Activated CD8-positive, alpha-beta T cell treated with anti-CD3 and anti-CD28 coated beads, Interleukin-2, amount 10 ng/mL, durations not matched to agents 7 days and 5 days (primary cell): ENCODE measurements around the gene GDPD3. TPM values are rescaled to one million over a fixed set of nuclear protein-coding genes. Genes with fewer than 3 reads are reported as not detected.
"Not testable (repeated sequence)": the region's sequence is repeated elsewhere in the genome, so short reads cannot be mapped to it uniquely, and the experiment has no call there.

Source experiments
- ATAC-seq: fragments of 150-1000 bp; cut with Tn5 transposase; one replicate; pipeline ENCODE4 v1.10.0; 2021; ENCODE audit warnings: moderate library complexity
- CTCF ChIA-PET: fragments of 350-600 bp; sonication (Branson Sonifier 250); formaldehyde crosslinking; loops from one replicate; lab custom pipeline; 2021; ENCODE audit warnings: antibody characterized with exemption; lab: Charles Lee
- POLR2A ChIA-PET: fragments of 350-600 bp; sonication (Branson Sonifier 250); formaldehyde crosslinking; loops from one replicate; lab custom pipeline; 2021; ENCODE audit warnings: antibody characterized with exemption; lab: Charles Lee
- DNase-seq: peaks from one replicate; pipeline ENCODE4 v3.0.0-alpha.2; 2020
- H3K27ac Mint-ChIP-seq: one replicate; pipeline ENCODE4 v1.8.0; 2021; ENCODE audit warnings: mild to moderate bottlenecking, mixed read lengths
- H3K27me3 Mint-ChIP-seq: one replicate; pipeline ENCODE4 v1.8.0; 2021; ENCODE audit warnings: low read depth, mixed read lengths
- H3K36me3 Mint-ChIP-seq: one replicate; pipeline ENCODE4 v1.8.0; 2021; ENCODE audit warnings: low read depth, mixed read lengths
- H3K4me1 Mint-ChIP-seq: one replicate; pipeline ENCODE4 v1.8.0; 2021; ENCODE audit warnings: low read depth, mixed read lengths
- H3K4me3 Mint-ChIP-seq: one replicate; pipeline ENCODE4 v1.8.0; 2021; ENCODE audit warnings: mild to moderate bottlenecking, mixed read lengths
- H3K9me3 Mint-ChIP-seq: one replicate; pipeline ENCODE4 v1.8.0; 2022; ENCODE audit warnings: mixed read lengths; ENCODE audit not compliant: insufficient read depth
- total RNA-seq, 2 experiments: library from RNA; stranded (reverse); gene quantifications; one replicate each; pipeline ENCODE4 v1.2.3, GENCODE V29; 2021

GDPD3 gene
- total RNA-seq, 2 experiments from 2014 or later = 10.5 to 12.6 TPM

- POLR2A ChIA-PET = interaction anchor here (3.0 kb wide), 1 partner anchor 62 kb away, joined by 23 read pairs; the partner anchor contains the start of gene CORO1A
- peak overlapping the region; percentile 83 for H3K27ac Mint-ChIP-seq
- peak; percentile 40 for ATAC-seq
- CTCF ChIA-PET = interaction anchor here (1.7 kb wide), 1 partner anchor 67 kb away, joined by 4 read pairs; no protein-coding TSS in a partner anchor
- no peaks in the 10 kb centered on the region for H3K27me3 Mint-ChIP-seq
- H3K4me3 Mint-ChIP-seq = peak overlapping the region; percentile 86
- peak; percentile 37 for DNase-seq
- no peaks in the 10 kb centered on the region for H3K9me3 Mint-ChIP-seq
- peaks cover 36% of the 10 kb centered on the region for H3K4me1 Mint-ChIP-seq
- H3K36me3 Mint-ChIP-seq = peaks cover 18% of the 10 kb centered on the region
Measured at GRCh38 chr16:30122604-30123160, 9.3 kb upstream of the GDPD3 start.

DNA sequence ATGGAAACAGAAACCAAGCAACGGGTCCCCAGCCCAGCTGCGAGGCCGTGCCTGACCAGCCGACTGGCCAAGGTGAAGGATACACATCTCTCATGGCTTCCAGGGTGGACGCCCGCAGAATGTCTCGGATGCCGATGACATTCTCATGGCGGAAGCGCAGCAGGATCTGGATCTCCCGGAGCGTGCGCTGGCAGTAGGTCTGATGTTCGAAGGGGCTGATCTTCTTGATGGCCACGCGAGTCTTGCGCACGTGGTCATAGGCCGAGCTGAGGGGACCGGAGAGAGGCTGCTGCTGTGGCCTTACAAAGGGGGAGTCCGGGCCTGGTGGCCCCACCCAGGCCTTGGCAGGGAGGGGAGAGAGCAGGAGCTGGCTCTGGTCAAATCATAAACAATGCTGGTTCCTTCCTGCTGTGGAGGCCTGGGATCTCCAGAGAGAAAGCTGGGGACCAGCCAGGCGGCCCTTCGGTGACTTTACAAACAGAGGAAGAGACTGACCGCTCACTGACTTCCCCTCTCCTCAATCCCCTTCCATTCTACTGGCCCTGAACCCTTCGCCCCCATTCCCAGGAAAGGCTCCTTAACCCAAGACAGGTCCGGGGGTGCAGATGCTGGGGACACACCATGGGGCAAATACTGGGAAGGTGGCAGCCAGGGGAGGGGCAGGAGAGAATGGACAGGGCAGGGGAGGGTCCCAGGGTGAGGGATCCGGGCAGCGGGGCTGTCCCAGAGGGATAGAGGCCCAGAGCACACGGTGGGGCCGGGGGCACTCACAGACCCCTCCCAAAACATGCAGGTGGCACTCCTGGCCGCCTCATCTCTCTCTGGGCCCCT lies 8.6 kb upstream of the GDPD3 start:
- Mint-ChIP-seq H3K27ac (peak overlapping the region; percentile 74), H3K27me3 (no peaks in the 10 kb centered on the region), H3K36me3 (peaks cover 20% of the 10 kb centered on the region), H3K4me1 (peaks cover 36% of the 10 kb centered on the region), H3K9me3 (no peaks in the 10 kb centered on the region), H3K4me3 (peak overlapping the region; percentile 86)
- DNase-seq = no peak
- POLR2A ChIA-PET = interaction anchor here (3.0 kb wide), 1 partner anchor 63 kb away, joined by 23 read pairs; the partner anchor contains the start of gene CORO1A
- CTCF ChIA-PET = interaction anchor here (1.4 to 1.9 kb wide), 3 partner anchors 10 to 67 kb away, joined by 4 to 13 read pairs (median 4); no protein-coding TSS in a partner anchor
- no peak for ATAC-seq

DNA sequence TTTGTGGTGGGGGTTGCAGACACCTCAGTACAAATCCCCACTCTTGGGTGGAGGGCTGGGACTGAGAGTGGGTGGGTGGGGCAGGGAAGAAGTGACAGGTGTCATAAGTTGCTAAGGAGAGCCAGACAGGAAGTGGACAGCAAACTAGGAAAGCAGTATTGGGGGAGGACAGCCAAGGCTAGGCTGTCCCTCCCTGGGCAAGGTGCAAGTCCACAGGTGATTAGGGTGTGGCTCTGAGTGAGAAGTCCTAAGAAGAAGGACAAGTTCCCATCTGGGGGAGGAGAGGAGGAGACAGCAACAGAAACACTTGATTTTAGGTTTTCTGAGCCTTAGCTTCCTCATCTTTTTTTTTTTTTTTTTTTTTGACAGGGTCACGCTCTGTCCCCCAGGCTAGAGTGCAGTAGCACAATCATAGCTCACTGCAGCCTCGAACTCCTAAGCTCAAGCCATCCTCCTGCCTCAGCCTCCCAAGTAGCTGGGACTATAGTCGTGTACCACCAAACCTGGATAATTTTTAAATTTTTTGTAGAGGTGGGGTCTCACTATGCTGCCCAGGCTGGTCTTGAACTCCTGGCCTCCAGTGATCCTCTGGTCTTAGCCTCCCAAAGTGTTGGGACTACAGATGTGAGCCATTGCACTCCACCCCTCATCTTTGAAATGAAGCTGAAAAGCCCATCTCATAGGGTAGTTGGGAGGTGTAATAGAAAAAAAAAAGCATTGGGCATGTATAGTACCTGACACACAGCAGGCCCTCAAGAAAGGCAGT lies 7.2 kb upstream of the GDPD3 start:
- H3K4me3 Mint-ChIP-seq = no peak overlapping the region
- H3K36me3 Mint-ChIP-seq = peaks cover 21% of the 10 kb centered on the region
- ChIA-PET POLR2A (interaction anchor here (3.0 kb wide), 1 partner anchor 64 kb away, joined by 23 read pairs; the partner anchor contains the start of gene CORO1A), CTCF (interaction anchor here (1.4 to 1.9 kb wide), 4 partner anchors 9 to 65 kb away, joined by 4 to 13 read pairs (median 4); no protein-coding TSS in a partner anchor)
- H3K9me3 Mint-ChIP-seq = no peaks in the 10 kb centered on the region
- peaks cover 36% of the 10 kb centered on the region for H3K4me1 Mint-ChIP-seq
- peak overlapping the region; percentile 73 for H3K27ac Mint-ChIP-seq
- no peak for ATAC-seq
- no peaks in the 10 kb centered on the region for H3K27me3 Mint-ChIP-seq
- no peak for DNase-seq

GRCh38 chr16:30119428-30119827 lies 6.1 kb upstream of the GDPD3 start:
- Mint-ChIP-seq H3K4me1 (peaks cover 45% of the 10 kb centered on the region), H3K9me3 (no peaks in the 10 kb centered on the region), H3K27me3 (no peaks in the 10 kb centered on the region), H3K4me3 (no peak overlapping the region), H3K36me3 (peaks cover 21% of the 10 kb centered on the region), H3K27ac (peak overlapping the region; percentile 73)
- no peak for DNase-seq
- ATAC-seq = no peak
- ChIA-PET POLR2A (interaction anchor here (3.0 kb wide), 1 partner anchor 65 kb away, joined by 23 read pairs; the partner anchor contains the start of gene CORO1A), CTCF (no interaction called here)

DNA sequence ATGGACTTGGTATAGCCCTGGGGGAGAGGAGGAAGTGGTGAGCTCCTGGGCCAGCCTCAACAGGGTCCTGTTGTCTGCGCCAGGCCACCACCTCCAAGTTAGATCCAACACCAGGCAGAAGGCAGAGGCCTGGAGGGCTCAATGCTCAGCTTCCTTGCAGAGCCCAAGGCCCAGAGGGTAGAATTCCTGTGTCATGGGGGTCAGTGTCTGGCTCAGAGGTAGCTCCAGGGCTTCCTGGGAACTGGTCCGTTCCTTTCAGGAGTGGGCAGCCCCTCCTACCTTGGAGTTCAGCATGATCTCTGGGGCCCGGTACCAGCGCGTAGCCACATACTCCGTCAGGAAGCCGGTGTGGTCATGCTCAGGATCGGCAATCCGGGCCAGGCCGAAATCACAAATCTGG lies 4.4 kb upstream of the GDPD3 start:
- Mint-ChIP-seq H3K27ac (no peak overlapping the region), H3K36me3 (peaks cover 21% of the 10 kb centered on the region), H3K4me3 (no peak overlapping the region), H3K27me3 (no peaks in the 10 kb centered on the region), H3K4me1 (peaks cover 51% of the 10 kb centered on the region), H3K9me3 (no peaks in the 10 kb centered on the region)
- ChIA-PET POLR2A (interaction anchor here (3.6 kb wide), 1 partner anchor 67 kb away, joined by 23 read pairs; the partner anchor contains the start of gene CORO1A), CTCF (interaction anchor here (0.9 to 2.0 kb wide), 3 partner anchors 17 to 291 kb away, joined by 3 to 4 read pairs (median 3); no protein-coding TSS in a partner anchor)
- ATAC-seq = no peak
- DNase-seq = no peak

DNA sequence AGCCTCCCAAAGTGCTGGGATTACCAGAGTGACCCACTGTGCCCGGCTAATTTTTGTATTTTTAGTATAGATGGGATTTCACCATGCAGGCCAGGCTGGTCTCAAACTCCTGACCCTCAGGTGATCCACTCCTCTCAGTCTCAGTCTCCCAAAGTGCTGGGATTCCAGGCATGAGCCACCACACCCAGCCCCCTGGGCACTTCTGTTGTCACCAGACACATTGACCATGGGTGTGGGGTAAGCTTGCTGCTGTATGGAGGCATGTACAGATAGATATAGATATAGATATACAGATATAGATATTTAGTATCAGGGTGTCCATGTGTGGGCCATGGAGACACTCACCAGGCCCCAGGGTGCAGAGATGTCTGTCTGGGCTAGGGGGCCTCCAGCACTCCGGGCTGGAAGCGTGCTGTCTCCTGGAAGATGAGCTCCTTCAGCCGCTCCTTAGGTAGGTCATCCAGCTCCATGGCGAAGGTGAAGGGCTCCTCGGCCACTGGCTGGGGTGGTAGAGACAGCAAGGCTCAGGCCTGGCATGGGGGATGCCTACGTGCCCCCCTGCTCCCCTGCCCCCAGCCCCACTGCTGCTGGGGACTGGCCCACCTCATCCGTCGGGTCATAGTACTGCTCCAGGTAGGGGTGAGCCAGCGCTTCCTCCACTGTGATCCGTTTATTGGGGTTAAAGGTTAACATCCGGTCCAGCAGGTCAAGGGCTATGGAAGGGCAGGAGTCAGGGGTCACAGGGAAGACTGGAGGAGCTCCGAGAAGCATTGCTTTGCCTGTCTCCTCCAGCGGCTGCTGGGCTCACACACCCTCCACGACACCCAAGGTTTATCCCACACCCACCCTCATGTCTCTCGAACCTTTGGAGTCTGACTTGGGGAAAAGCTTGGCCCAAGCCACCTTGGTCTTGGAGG lies 3.2 kb upstream of the GDPD3 start:
- peaks cover 47% of the 10 kb centered on the region for H3K4me1 Mint-ChIP-seq
- CTCF ChIA-PET = interaction anchor here (0.9 to 2.0 kb wide), 4 partner anchors 18 to 293 kb away, joined by 3 to 4 read pairs (median 3); no protein-coding TSS in a partner anchor
- no peaks in the 10 kb centered on the region for H3K27me3 Mint-ChIP-seq
- no peak overlapping the region for H3K27ac Mint-ChIP-seq
- no peak overlapping the region for H3K4me3 Mint-ChIP-seq
- H3K36me3 Mint-ChIP-seq = peaks cover 25% of the 10 kb centered on the region
- no peak for DNase-seq
- ATAC-seq = no peak
- POLR2A ChIA-PET = interaction anchor here (0.9 to 3.6 kb wide), 2 partner anchors 24 to 68 kb away, joined by 3 to 23 read pairs; partner anchors contain the start of gene CORO1A
- H3K9me3 Mint-ChIP-seq = no peaks in the 10 kb centered on the region

- Mint-ChIP-seq H3K9me3 (no peaks in the 10 kb centered on the region), H3K4me3 (no peak overlapping the region), H3K36me3 (peaks cover 23% of the 10 kb centered on the region), H3K27ac (peak overlapping the region; percentile 66), H3K4me1 (peaks cover 34% of the 10 kb centered on the region), H3K27me3 (no peaks in the 10 kb centered on the region)
- CTCF ChIA-PET = interaction anchor here (0.7 to 2.0 kb wide), 2 partner anchors 23 to 472 kb away, joined by 3 to 6 read pairs; partner anchors contain the start of gene TBX6
- no peak for DNase-seq
- POLR2A ChIA-PET = interaction anchor here (3.6 kb wide), 1 partner anchor 69 kb away, joined by 23 read pairs; the partner anchor contains the start of gene CORO1A
- ATAC-seq = no peak
Measured at GRCh38 chr16:30115238-30115637, 1.9 kb upstream of the GDPD3 start.

DNA sequence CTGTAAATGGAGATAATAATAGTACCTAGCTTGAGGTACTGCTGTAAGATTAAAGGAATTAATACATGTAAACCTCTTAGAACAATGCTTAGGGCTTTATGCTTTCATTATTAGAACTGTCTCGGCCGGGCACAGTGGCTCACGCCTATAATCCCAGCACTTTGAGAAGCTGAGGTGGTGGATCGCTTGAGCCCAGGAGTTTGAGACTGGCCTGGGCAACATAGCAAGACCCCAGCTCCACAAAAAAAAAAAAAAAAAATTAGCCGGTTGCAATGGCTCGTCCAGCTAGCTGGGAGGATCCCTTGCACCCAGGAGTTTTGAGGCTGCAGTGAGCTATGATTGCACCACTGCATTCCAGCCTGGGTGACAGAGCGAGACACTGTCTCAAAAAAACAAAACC lies 1.5 kb upstream of the GDPD3 start:
- not testable (repeated sequence) for H3K4me3 Mint-ChIP-seq, ATAC-seq, H3K9me3 Mint-ChIP-seq, H3K27me3 Mint-ChIP-seq, DNase-seq
- ChIA-PET POLR2A (interaction anchor here (3.8 kb wide), 1 partner anchor 68 kb away, joined by 17 read pairs; the partner anchor contains the start of gene CORO1A), CTCF (interaction anchor here (0.7 to 2.0 kb wide), 2 partner anchors 23 to 472 kb away, joined by 3 to 6 read pairs; partner anchors contain the start of gene TBX6)
- Mint-ChIP-seq H3K36me3 (peaks cover 23% of the 10 kb centered on the region), H3K27ac (peak overlapping the region; percentile 66), H3K4me1 (peaks cover 30% of the 10 kb centered on the region)

DNA sequence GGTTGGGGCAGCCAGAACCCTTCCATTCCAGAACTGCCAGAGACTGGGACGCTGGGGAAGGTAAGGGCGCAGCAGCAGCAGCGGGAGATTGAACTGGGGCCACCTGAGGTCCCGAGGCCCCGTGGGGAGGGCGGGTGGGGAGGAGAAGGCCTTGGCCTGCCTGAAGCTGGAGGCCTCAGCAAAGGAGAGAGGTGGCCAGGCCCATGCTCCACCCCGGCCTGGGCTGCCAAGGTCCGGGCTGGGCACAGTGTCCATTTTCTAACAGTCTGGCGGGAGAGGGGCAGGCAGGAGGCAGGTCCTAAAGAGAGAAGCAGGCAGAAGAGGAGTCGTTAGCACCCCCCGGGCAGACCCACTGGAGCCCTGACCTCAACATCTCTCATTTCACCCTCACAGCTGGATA lies 1.1 kb upstream of the GDPD3 start:
- Mint-ChIP-seq H3K4me1 (peaks cover 27% of the 10 kb centered on the region), H3K4me3 (no peak overlapping the region), H3K9me3 (no peaks in the 10 kb centered on the region), H3K27me3 (no peaks in the 10 kb centered on the region), H3K36me3 (peaks cover 22% of the 10 kb centered on the region), H3K27ac (no peak overlapping the region)
- DNase-seq = no peak
- POLR2A ChIA-PET = interaction anchor here (3.8 kb wide), 1 partner anchor 68 kb away, joined by 17 read pairs; the partner anchor contains the start of gene CORO1A
- no peak for ATAC-seq
- CTCF ChIA-PET = interaction anchor here (0.7 to 2.0 kb wide), 3 partner anchors 15 to 473 kb away, joined by 3 to 6 read pairs (median 3); partner anchors contain the start of gene TBX6
